SK-N-SH (cell line): Measurements from ENCODE around the gene LDB2.

Source experiments
- CHD2 ChIP-seq: fragments of 150-350 bp; IDR thresholded peaks from 2 replicates; pipeline ENCODE4 v1.6.1; 2018; ENCODE audit warnings: low read length; ENCODE audit not compliant: partially characterized antibody
- MEF2A ChIP-seq: IDR thresholded peaks from 2 replicates; pipeline ENCODE4 v1.4.0; 2012; ENCODE audit warnings: low read depth, borderline replicate concordance
- MXI1 ChIP-seq: IDR thresholded peaks from 2 replicates; pipeline ENCODE4 v1.6.1; 2012; ENCODE audit warnings: mild to moderate bottlenecking, low read depth, low read length, improper control_type of control experiment
- NFIC ChIP-seq: IDR thresholded peaks from 2 replicates; pipeline ENCODE4 v1.4.0; 2012; ENCODE audit warnings: borderline replicate concordance
- NRF1 ChIP-seq: IDR thresholded peaks from 2 replicates; pipeline ENCODE4 v1.6.1; 2012; ENCODE audit warnings: low read depth, mild to moderate bottlenecking, low read length
- RAD21 ChIP-seq: IDR thresholded peaks from 2 replicates; pipeline ENCODE4 v1.6.1; 2012; ENCODE audit warnings: mild to moderate bottlenecking, low read length
- RCOR1 ChIP-seq: fragments of 150-350 bp; IDR thresholded peaks from 2 replicates; pipeline ENCODE4 v1.6.1; 2017; ENCODE audit warnings: antibody characterized with exemption, low read length
- TF ChIP-seq, protein P1 (sequence below): fragments of 200-600 bp; sonication (generic); IDR thresholded peaks from 2 replicates; pipeline ENCODE4 v1.6.1; 2017; ENCODE audit warnings: antibody characterized with exemption, mild to moderate bottlenecking, moderate library complexity
- TF ChIP-seq, protein P2 (sequence below): IDR thresholded peaks from 2 replicates; pipeline ENCODE4 v1.6.1; 2012; ENCODE audit warnings: mild to moderate bottlenecking, low read depth, low read length, moderate library complexity

DNA sequence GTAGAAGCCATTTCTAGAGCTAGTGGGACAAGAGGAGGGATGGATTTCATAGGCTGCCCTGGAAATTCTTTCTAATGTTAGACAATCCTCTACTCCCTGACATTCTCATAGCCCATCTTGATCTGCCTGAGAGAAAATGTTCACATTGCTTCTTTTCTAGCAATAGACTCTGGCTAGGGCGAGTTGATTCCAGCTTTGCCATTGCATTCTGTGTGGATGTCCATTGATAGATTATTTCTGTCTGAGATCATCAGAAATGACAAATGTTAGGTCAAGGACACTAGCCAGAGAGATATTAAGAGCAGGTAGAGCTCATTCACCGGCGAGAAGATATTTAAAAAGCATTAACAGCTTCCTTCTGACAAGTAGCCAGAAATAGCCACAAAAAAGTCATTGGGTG is 184.7 kb downstream of the LDB2 start:
- TF ChIP-seq, protein P1, sequence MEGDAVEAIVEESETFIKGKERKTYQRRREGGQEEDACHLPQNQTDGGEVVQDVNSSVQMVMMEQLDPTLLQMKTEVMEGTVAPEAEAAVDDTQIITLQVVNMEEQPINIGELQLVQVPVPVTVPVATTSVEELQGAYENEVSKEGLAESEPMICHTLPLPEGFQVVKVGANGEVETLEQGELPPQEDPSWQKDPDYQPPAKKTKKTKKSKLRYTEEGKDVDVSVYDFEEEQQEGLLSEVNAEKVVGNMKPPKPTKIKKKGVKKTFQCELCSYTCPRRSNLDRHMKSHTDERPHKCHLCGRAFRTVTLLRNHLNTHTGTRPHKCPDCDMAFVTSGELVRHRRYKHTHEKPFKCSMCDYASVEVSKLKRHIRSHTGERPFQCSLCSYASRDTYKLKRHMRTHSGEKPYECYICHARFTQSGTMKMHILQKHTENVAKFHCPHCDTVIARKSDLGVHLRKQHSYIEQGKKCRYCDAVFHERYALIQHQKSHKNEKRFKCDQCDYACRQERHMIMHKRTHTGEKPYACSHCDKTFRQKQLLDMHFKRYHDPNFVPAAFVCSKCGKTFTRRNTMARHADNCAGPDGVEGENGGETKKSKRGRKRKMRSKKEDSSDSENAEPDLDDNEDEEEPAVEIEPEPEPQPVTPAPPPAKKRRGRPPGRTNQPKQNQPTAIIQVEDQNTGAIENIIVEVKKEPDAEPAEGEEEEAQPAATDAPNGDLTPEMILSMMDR = no peak
- no peak for TF ChIP-seq NRF1
- no peak for TF ChIP-seq MXI1
- no peak for TF ChIP-seq MEF2A
- no peak for TF ChIP-seq RCOR1
- TF ChIP-seq NFIC = no peak
- no peak for TF ChIP-seq RAD21
- TF ChIP-seq, protein P2, sequence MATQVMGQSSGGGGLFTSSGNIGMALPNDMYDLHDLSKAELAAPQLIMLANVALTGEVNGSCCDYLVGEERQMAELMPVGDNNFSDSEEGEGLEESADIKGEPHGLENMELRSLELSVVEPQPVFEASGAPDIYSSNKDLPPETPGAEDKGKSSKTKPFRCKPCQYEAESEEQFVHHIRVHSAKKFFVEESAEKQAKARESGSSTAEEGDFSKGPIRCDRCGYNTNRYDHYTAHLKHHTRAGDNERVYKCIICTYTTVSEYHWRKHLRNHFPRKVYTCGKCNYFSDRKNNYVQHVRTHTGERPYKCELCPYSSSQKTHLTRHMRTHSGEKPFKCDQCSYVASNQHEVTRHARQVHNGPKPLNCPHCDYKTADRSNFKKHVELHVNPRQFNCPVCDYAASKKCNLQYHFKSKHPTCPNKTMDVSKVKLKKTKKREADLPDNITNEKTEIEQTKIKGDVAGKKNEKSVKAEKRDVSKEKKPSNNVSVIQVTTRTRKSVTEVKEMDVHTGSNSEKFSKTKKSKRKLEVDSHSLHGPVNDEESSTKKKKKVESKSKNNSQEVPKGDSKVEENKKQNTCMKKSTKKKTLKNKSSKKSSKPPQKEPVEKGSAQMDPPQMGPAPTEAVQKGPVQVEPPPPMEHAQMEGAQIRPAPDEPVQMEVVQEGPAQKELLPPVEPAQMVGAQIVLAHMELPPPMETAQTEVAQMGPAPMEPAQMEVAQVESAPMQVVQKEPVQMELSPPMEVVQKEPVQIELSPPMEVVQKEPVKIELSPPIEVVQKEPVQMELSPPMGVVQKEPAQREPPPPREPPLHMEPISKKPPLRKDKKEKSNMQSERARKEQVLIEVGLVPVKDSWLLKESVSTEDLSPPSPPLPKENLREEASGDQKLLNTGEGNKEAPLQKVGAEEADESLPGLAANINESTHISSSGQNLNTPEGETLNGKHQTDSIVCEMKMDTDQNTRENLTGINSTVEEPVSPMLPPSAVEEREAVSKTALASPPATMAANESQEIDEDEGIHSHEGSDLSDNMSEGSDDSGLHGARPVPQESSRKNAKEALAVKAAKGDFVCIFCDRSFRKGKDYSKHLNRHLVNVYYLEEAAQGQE = no peak
- no peak for TF ChIP-seq CHD2
